ENCODE data around the gene CFAP45.

Gene CFAP45

DNA sequence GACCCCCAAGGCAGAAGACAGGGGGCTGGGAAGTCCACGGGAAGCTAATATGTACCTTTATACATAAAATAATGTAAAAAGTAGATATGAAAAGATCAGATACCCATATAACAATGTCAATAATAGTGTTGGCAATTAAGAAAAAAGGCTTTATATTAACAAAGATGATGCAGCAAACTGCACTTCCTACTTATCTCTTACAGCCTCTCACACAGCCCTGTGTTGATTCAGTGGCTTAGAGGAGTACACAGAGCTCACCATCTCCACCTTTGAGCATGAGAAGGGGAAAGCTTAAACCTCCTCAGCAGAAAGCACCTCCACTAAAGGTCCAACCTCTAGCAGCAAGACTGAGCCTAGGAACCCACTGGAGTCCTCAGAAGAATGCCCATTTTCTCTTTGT, 30.4 kb downstream of the CFAP45 start:
- Histone ChIP-seq H3K4me3 (ENCODE audit: severe bottlenecking) (no peak overlapping the region), H3K9me3 (ENCODE audit: severe bottlenecking) (no peaks in the 10 kb centered on the region), H3K36me3 (ENCODE audit: low read depth) (no peaks in the 10 kb centered on the region), H3K27ac (ENCODE audit: poor library complexity, severe bottlenecking) (peak overlapping the region; percentile 47), H3K4me1 (ENCODE audit: insufficient read depth, poor library complexity, severe bottlenecking) (peaks cover 25% of the 10 kb centered on the region), H3K27me3 (ENCODE audit: insufficient read depth, poor library complexity, severe bottlenecking) (no peaks in the 10 kb centered on the region)
- ATAC-seq (ENCODE audit: low read depth) (no peak), DNase-seq (ENCODE audit: low spot score) (no peak)
- TF ChIP-seq, protein P1, sequence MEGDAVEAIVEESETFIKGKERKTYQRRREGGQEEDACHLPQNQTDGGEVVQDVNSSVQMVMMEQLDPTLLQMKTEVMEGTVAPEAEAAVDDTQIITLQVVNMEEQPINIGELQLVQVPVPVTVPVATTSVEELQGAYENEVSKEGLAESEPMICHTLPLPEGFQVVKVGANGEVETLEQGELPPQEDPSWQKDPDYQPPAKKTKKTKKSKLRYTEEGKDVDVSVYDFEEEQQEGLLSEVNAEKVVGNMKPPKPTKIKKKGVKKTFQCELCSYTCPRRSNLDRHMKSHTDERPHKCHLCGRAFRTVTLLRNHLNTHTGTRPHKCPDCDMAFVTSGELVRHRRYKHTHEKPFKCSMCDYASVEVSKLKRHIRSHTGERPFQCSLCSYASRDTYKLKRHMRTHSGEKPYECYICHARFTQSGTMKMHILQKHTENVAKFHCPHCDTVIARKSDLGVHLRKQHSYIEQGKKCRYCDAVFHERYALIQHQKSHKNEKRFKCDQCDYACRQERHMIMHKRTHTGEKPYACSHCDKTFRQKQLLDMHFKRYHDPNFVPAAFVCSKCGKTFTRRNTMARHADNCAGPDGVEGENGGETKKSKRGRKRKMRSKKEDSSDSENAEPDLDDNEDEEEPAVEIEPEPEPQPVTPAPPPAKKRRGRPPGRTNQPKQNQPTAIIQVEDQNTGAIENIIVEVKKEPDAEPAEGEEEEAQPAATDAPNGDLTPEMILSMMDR (IDR thresholded peaks at IDR 0.05; ENCODE audit: poor library complexity, severe bottlenecking) = no peak

DNA sequence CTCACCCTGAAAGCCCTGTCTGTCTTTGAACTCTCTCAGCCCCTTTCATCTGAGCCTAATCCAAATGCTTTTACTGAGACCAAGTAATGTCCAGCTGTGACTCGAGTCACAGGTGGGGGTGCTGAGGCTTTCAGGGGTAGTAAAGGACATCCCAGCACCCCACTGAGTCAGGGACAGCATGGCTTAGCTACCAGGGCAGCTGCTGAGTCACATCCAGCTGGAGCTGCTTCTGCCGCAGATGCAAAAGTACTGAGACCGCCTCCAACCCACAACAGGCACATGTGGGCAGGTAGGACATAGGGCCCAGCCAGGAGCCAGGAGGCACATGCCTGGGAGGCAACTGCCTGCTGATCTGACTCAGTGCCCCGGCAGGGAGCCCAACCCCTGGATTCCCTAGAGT, 30.8 kb downstream of the CFAP45 start:
- no peaks in the 10 kb centered on the region for H3K9me3 ChIP-seq (ENCODE audit: severe bottlenecking)
- H3K36me3 ChIP-seq (ENCODE audit: low read depth) = no peaks in the 10 kb centered on the region
- DNase-seq (ENCODE audit: low spot score) = no peak
- H3K4me1 ChIP-seq (ENCODE audit: insufficient read depth, poor library complexity, severe bottlenecking) = peaks cover 25% of the 10 kb centered on the region
- no peak overlapping the region for H3K4me3 ChIP-seq (ENCODE audit: severe bottlenecking)
- TF ChIP-seq, protein P1 (IDR thresholded peaks at IDR 0.05; ENCODE audit: poor library complexity, severe bottlenecking) = no peak
- peak overlapping the region; percentile 47 for H3K27ac ChIP-seq (ENCODE audit: poor library complexity, severe bottlenecking)
- no peaks in the 10 kb centered on the region for H3K27me3 ChIP-seq (ENCODE audit: insufficient read depth, poor library complexity, severe bottlenecking)
- peak; percentile 77 for ATAC-seq (ENCODE audit: low read depth)

DNA sequence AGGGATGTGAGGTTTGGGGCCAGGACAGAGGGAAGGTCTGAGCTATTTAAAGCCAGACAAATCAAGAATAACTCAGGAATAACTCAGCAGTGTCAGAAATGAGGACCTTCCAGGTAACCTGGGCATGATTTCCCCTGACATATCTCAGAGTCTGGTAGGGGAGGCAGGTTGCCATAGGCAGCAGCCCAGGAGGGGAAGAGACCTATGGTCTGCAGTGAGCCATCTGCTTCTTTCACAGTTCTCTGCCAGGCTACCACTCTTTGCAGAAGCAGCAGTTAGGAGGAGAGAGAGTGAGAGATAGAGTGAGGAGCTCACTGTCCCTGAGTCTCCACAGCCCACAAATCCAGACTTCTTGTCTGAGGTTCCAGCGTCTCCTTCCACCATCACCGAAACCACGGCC, 31.2 kb downstream of the CFAP45 start:
- no peak overlapping the region for H3K4me3 ChIP-seq (ENCODE audit: severe bottlenecking)
- peak; percentile 2; the same call in 1 of the 3 replicates for ATAC-seq (ENCODE audit: low read depth)
- TF ChIP-seq, protein P1 (IDR thresholded peaks at IDR 0.05; ENCODE audit: poor library complexity, severe bottlenecking) = no peak
- H3K4me1 ChIP-seq (ENCODE audit: insufficient read depth, poor library complexity, severe bottlenecking) = peaks cover 25% of the 10 kb centered on the region
- no peaks in the 10 kb centered on the region for H3K36me3 ChIP-seq (ENCODE audit: low read depth)
- no peak for DNase-seq (ENCODE audit: low spot score)
- peak overlapping the region; percentile 47 for H3K27ac ChIP-seq (ENCODE audit: poor library complexity, severe bottlenecking)
- H3K9me3 ChIP-seq (ENCODE audit: severe bottlenecking) = no peaks in the 10 kb centered on the region
- no peaks in the 10 kb centered on the region for H3K27me3 ChIP-seq (ENCODE audit: insufficient read depth, poor library complexity, severe bottlenecking)

DNA sequence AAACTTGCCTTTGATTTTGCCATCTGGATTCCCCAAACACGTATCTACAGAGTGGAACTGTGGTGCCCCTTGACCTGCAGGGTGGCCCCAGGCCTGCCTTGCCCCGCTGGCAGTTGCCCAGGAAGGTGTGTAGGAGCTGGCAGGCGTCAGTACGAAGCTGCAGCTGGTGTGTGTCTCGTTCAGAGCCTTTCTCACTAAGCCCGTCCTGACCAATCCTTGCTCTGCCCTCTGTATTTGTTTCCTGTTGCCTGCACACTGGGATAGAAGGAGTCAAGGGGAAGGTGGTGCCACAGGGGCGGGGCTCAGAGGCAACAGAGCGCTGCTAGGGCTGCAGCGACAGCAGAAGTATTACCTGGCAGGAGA, 32.3 kb downstream of the CFAP45 start:
- H3K36me3 ChIP-seq (ENCODE audit: low read depth) = no peaks in the 10 kb centered on the region
- H3K4me1 ChIP-seq (ENCODE audit: insufficient read depth, poor library complexity, severe bottlenecking) = peaks cover 25% of the 10 kb centered on the region
- no peaks in the 10 kb centered on the region for H3K27me3 ChIP-seq (ENCODE audit: insufficient read depth, poor library complexity, severe bottlenecking)
- ATAC-seq (ENCODE audit: low read depth) (peak; percentile 70), DNase-seq (ENCODE audit: low spot score) (no peak)
- peak overlapping the region; percentile 47 for H3K27ac ChIP-seq (ENCODE audit: poor library complexity, severe bottlenecking)
- no peak overlapping the region for H3K4me3 ChIP-seq (ENCODE audit: severe bottlenecking)
- H3K9me3 ChIP-seq (ENCODE audit: severe bottlenecking) = no peaks in the 10 kb centered on the region
- TF ChIP-seq, protein P1 (IDR thresholded peaks at IDR 0.05; ENCODE audit: poor library complexity, severe bottlenecking) = no peak

DNA sequence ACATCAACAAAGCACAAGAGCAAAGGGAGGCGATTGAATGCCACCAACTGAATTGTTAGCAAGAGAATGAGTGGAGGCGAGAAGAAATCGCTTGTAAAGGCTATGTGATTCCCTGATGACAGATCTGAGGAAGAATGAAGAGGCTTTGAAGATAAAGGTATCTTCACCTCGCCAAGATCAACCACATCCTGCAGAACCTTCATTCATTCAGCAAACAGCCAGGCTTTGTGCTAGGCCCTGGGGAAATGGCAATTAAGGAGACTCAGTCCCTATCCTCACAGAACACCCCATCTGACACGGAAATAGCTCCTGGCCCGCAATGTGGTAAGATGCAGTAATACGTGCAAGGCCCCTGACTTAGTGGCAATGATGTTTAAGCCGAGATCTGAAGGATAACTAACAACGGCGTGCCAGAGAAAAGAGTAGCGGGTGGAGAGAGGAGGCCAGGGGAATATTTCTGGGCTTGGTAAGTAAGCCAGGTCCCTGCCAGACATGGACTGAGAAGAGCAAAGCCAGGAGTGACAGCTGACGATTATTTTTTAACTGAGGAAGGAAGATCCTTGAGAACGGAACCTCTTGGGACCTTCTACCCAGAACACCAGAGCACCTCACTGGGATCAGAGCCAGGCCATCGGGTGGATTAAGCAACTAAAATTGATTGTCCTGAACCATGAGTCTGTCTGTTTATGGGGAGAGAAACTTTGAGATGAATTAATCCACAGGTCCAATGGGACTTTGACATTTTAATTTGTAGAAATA, 32.9 kb downstream of the CFAP45 start:
- ATAC-seq (ENCODE audit: low read depth) (no peak), DNase-seq (ENCODE audit: low spot score) (no peak)
- TF ChIP-seq, protein P1 (IDR thresholded peaks at IDR 0.05; ENCODE audit: poor library complexity, severe bottlenecking) = no peak
- peak overlapping the region; percentile 47 for H3K27ac ChIP-seq (ENCODE audit: poor library complexity, severe bottlenecking)
- no peaks in the 10 kb centered on the region for H3K27me3 ChIP-seq (ENCODE audit: insufficient read depth, poor library complexity, severe bottlenecking)
- H3K36me3 ChIP-seq (ENCODE audit: low read depth) = no peaks in the 10 kb centered on the region
- H3K9me3 ChIP-seq (ENCODE audit: severe bottlenecking) = no peaks in the 10 kb centered on the region
- H3K4me1 ChIP-seq (ENCODE audit: insufficient read depth, poor library complexity, severe bottlenecking) = peaks cover 25% of the 10 kb centered on the region
- H3K4me3 ChIP-seq (ENCODE audit: severe bottlenecking) = no peak overlapping the region

Data from RWPE2 (cell line).